Karpas-422 (cell line): Measurements from ENCODE around the gene SLC38A2. TPM values are rescaled to one million over a fixed set of nuclear protein-coding genes. Genes with fewer than 3 reads are reported as not detected.
"Not testable (repeated sequence)": the region's sequence is repeated elsewhere in the genome, so short reads cannot be mapped to it uniquely, and the experiment has no call there.

Source experiments
- DNase-seq: peaks from one replicate; pipeline ENCODE4 v3.0.0-alpha.2; 2015
- H2AFZ ChIP-seq: fragments of 200-600 bp; sonication (generic); 2 replicates; pipeline ENCODE4 v1.6.1; 2014; ENCODE audit warnings: antibody characterized with exemption, low read length, mixed read lengths
- H3K27ac ChIP-seq: fragments of 200-600 bp; sonication (generic); 2 replicates; pipeline ENCODE4 v1.5.1; 2014; ENCODE audit warnings: mild to moderate bottlenecking, low read length, moderate library complexity
- H3K27me3 ChIP-seq: fragments of 200-600 bp; sonication (generic); 2 replicates; pipeline ENCODE4 v1.6.1; 2014; ENCODE audit warnings: low read length, mixed read lengths
- H3K36me3 ChIP-seq: fragments of 200-600 bp; sonication (generic); 2 replicates; pipeline ENCODE4 v1.6.1; 2014; ENCODE audit warnings: low read length, mixed read lengths; ENCODE audit not compliant: insufficient read depth
- H3K4me1 ChIP-seq: fragments of 200-600 bp; sonication (generic); 2 replicates; pipeline ENCODE4 v1.6.1; 2014; ENCODE audit warnings: mild to moderate bottlenecking, low read length, mixed read lengths
- H3K4me2 ChIP-seq: fragments of 200-600 bp; sonication (generic); 2 replicates; pipeline ENCODE4 v1.6.1; 2014; ENCODE audit warnings: low read length, low read depth, mild to moderate bottlenecking; ENCODE audit not compliant: poor library complexity, severe bottlenecking
- H3K4me3 ChIP-seq: fragments of 200-600 bp; sonication (generic); 2 replicates; pipeline ENCODE4 v1.5.1; 2014; ENCODE audit warnings: mild to moderate bottlenecking, antibody characterized with exemption, low read length, mixed read lengths
- H3K79me2 ChIP-seq: fragments of 200-600 bp; sonication (generic); 2 replicates; pipeline ENCODE4 v1.6.1; 2014; ENCODE audit warnings: mild to moderate bottlenecking, low read length, mixed read lengths
- H3K9ac ChIP-seq: fragments of 200-600 bp; sonication (generic); 2 replicates; pipeline ENCODE4 v1.6.0; 2014; ENCODE audit warnings: low read length
- H3K9me2 ChIP-seq: fragments of 200-600 bp; sonication (generic), shearing (Covaris generic); replicated peaks from 2 replicates; pipeline ENCODE4 v1.6.0; 2014; ENCODE audit warnings: mild to moderate bottlenecking, low read length, moderate library complexity; ENCODE audit not compliant: insufficient read depth
- H3K9me3 ChIP-seq: fragments of 300-700, 200-600 bp; sonication (generic); 2 replicates; pipeline ENCODE4 v1.6.1; 2014; ENCODE audit warnings: low read length, mixed read lengths
- H4K20me1 ChIP-seq: fragments of 200-600 bp; sonication (generic); 2 replicates; pipeline ENCODE4 v1.6.1; 2014; ENCODE audit warnings: mild to moderate bottlenecking, antibody characterized with exemption, low read length, low read depth; ENCODE audit not compliant: insufficient read depth
- total RNA-seq: library from RNA; depleted of rRNA; stranded (reverse); fragments of >200 nt; shearing (Covaris generic); gene quantifications from 2 replicates; pipeline ENCODE4 v1.2.3, GENCODE V29; 2014; ENCODE audit warnings: low replicate concordance; rRNA removed

Gene SLC38A2
- total RNA-seq, 1 experiment from 2014 or later = 160 TPM

GRCh38 chr12:46332260-46332659 lies 40.3 kb downstream of the SLC38A2 start:
- peaks cover 4% of the 10 kb centered on the region; the same call in 1 of the 2 replicates for H3K9me3 ChIP-seq
- H3K4me2 ChIP-seq = no peak overlapping the region
- no peaks in the 10 kb centered on the region for H4K20me1 ChIP-seq
- no peaks in the 10 kb centered on the region for H3K27me3 ChIP-seq
- H2AFZ ChIP-seq = no peak overlapping the region
- no peak overlapping the region for H3K9ac ChIP-seq
- H3K36me3 ChIP-seq = no peaks in the 10 kb centered on the region
- H3K79me2 ChIP-seq = no peaks in the 10 kb centered on the region
- H3K4me3 ChIP-seq = no peak overlapping the region
- no peak for DNase-seq
- no peak overlapping the region for H3K27ac ChIP-seq
- H3K9me2 ChIP-seq = no peaks in the 10 kb centered on the region
- no peaks in the 10 kb centered on the region for H3K4me1 ChIP-seq

DNA sequence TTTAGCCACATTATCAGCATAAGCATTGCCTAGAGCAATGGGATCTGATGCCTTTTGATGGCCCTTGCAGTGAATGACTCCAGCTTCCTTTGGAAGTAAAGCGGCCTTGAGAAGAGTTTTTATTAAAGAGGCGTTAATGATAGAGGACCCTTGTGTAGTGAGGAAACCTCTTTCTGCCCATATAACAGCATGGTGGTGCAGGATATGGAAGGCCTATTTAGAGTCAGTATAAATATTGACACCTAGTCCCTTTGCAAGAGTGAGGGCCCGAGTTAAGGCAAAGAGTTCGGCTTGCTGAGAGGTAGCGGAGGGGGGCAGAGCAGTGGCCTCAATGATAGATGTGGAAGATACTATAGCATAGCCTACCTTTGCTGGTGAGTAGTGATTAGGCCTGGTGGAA lies 47.5 kb downstream of the SLC38A2 start:
- not testable (repeated sequence) for DNase-seq, H3K9me2 ChIP-seq, H3K4me2 ChIP-seq

GRCh38 chr12:46320731-46321130 lies 51.8 kb downstream of the SLC38A2 start:
- Histone ChIP-seq H3K4me2 (no peak overlapping the region), H3K9me3 (no peaks in the 10 kb centered on the region), H3K9me2 (no peaks in the 10 kb centered on the region), H4K20me1 (no peaks in the 10 kb centered on the region), H3K9ac (no peak overlapping the region), H3K36me3 (no peaks in the 10 kb centered on the region), H2AFZ (no peak overlapping the region), H3K4me1 (no peaks in the 10 kb centered on the region), H3K79me2 (no peaks in the 10 kb centered on the region), H3K4me3 (no peak overlapping the region), H3K27ac (no peak overlapping the region), H3K27me3 (no peaks in the 10 kb centered on the region; the same call in 1 of the 2 replicates)
- DNase-seq = no peak

More for the DNA sequence above, 47.5 kb downstream of the SLC38A2 start:
- not testable (repeated sequence) for H3K4me3 ChIP-seq, H3K79me2 ChIP-seq, H3K9ac ChIP-seq, H4K20me1 ChIP-seq, H2AFZ ChIP-seq, H3K36me3 ChIP-seq, H3K4me1 ChIP-seq, H3K27me3 ChIP-seq, H3K9me3 ChIP-seq, H3K27ac ChIP-seq

DNA sequence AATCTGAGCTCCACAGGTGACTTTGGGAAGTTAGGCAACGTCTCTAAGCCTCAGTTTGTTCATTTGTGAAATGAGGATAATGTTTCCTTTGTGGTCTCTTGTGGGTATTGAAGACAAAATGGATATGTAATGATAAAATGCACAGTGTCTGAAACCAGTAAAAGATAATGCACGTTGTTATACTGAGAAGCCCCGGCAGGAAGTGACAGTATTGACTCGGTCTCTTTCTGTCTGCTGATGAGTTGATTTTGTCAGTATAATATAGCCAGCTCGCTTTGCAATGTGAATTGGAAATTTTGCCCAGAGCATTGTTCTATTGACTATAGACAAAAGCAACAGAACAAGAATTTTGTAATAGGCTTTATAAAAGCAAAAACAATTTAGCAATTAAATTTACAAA lies 54.5 kb downstream of the SLC38A2 start:
- Histone ChIP-seq H3K4me1 (no peaks in the 10 kb centered on the region), H4K20me1 (no peaks in the 10 kb centered on the region), H3K27ac (no peak overlapping the region), H3K4me3 (no peak overlapping the region), H3K79me2 (no peaks in the 10 kb centered on the region), H3K36me3 (no peaks in the 10 kb centered on the region), H3K4me2 (no peak overlapping the region), H3K9me2 (no peaks in the 10 kb centered on the region), H2AFZ (no peak overlapping the region), H3K9ac (no peak overlapping the region), H3K27me3 (no peaks in the 10 kb centered on the region; the same call in 1 of the 2 replicates), H3K9me3 (no peaks in the 10 kb centered on the region)
- no peak for DNase-seq

Other genes starting within 250 kb of the SLC38A2 start
- gene SLC38A1, start 103.7 kb downstream of the SLC38A2 start, total RNA-seq = 97.4 and 209 TPM in 2 replicates